ENCODE results near the gene KCNH1. TPM values are rescaled to one million over a fixed set of nuclear protein-coding genes. Genes with fewer than 3 reads are reported as not detected.

KCNH1 gene
- total RNA-seq, 2 experiments from 2014 or later = not detected

GRCh38 chr1:210900820-210901219 lies 233.1 kb downstream of the KCNH1 start:
- CTCF ChIA-PET = no interaction called here

GRCh38 chr1:210900079-210900478 lies 233.9 kb downstream of the KCNH1 start:
- ChIA-PET POLR2A (no interaction called here), CTCF (no interaction called here)

More at GRCh38 chr1:210900820-210901219, 233.1 kb downstream of the KCNH1 start:
- POLR2A ChIA-PET = no interaction called here

GRCh38 chr1:210899676-210900075 lies 234.3 kb downstream of the KCNH1 start:
- POLR2A ChIA-PET = no interaction called here
- CTCF ChIA-PET = no interaction called here

- POLR2A ChIA-PET = no interaction called here
- CTCF ChIA-PET = no interaction called here
Observed at GRCh38 chr1:210898473-210898872, 235.5 kb downstream of the KCNH1 start.

- CTCF ChIA-PET = no interaction called here
- POLR2A ChIA-PET = no interaction called here
Observed at GRCh38 chr1:210883821-210884220, 250.1 kb downstream of the KCNH1 start.

- CTCF ChIA-PET = no interaction called here
Observed at GRCh38 chr1:210882414-210883221, 251.3 kb downstream of the KCNH1 start.

GRCh38 chr1:210878564-210878963 lies 255.4 kb downstream of the KCNH1 start:
- POLR2A ChIA-PET = no interaction called here
- CTCF ChIA-PET = no interaction called here

More at GRCh38 chr1:210882414-210883221, 251.3 kb downstream of the KCNH1 start:
- POLR2A ChIA-PET = no interaction called here

- POLR2A ChIA-PET = no interaction called here
- CTCF ChIA-PET = no interaction called here
Observed at GRCh38 chr1:210876275-210876674, 257.7 kb downstream of the KCNH1 start.

GRCh38 chr1:210866532-210866931 lies 267.4 kb downstream of the KCNH1 start:
- CTCF ChIA-PET = no interaction called here
- POLR2A ChIA-PET = no interaction called here

- CTCF ChIA-PET = no interaction called here
Observed at GRCh38 chr1:210857705-210858104, 276.2 kb downstream of the KCNH1 start.

GRCh38 chr1:210857146-210857663 lies 276.7 kb downstream of the KCNH1 start:
- ChIA-PET POLR2A (no interaction called here), CTCF (no interaction called here)

More at GRCh38 chr1:210857705-210858104, 276.2 kb downstream of the KCNH1 start:
- POLR2A ChIA-PET = no interaction called here

GRCh38 chr1:210855440-210855839 lies 278.5 kb downstream of the KCNH1 start:
- ChIA-PET POLR2A (no interaction called here), CTCF (interaction anchor here (0.5 kb wide), 1 partner anchor 495 kb away, joined by 5 read pairs; no protein-coding TSS in a partner anchor)

GRCh38 chr1:210853276-210853675 lies 280.7 kb downstream of the KCNH1 start:
- POLR2A ChIA-PET = no interaction called here
- CTCF ChIA-PET = no interaction called here

- CTCF ChIA-PET = no interaction called here
- POLR2A ChIA-PET = no interaction called here
Observed at GRCh38 chr1:210850556-210850955, 283.4 kb downstream of the KCNH1 start.

GRCh38 chr1:210848474-210848873 lies 285.5 kb downstream of the KCNH1 start:
- POLR2A ChIA-PET = no interaction called here
- CTCF ChIA-PET = no interaction called here

- ChIA-PET POLR2A (no interaction called here), CTCF (interaction anchor here (0.6 kb wide), 1 partner anchor 285 kb away, joined by 3 read pairs; no protein-coding TSS in a partner anchor)
Observed at GRCh38 chr1:210841926-210842625, 291.9 kb downstream of the KCNH1 start.

GRCh38 chr1:210830034-210831028 lies 303.6 kb downstream of the KCNH1 start:
- CTCF ChIA-PET = no interaction called here
- POLR2A ChIA-PET = no interaction called here

GRCh38 chr1:210828996-210829596 lies 304.9 kb downstream of the KCNH1 start:
- ChIA-PET CTCF (no interaction called here), POLR2A (no interaction called here)

GRCh38 chr1:210827481-210827880 lies 306.5 kb downstream of the KCNH1 start:
- POLR2A ChIA-PET = no interaction called here
- CTCF ChIA-PET = no interaction called here

- POLR2A ChIA-PET = no interaction called here
- CTCF ChIA-PET = interaction anchor here (0.8 kb wide), 1 partner anchor 9 kb away, joined by 3 read pairs; no protein-coding TSS in a partner anchor
Observed at GRCh38 chr1:210826686-210827085, 307.3 kb downstream of the KCNH1 start.
